ENCODE data around the gene POLH. TPM values are rescaled to one million over a fixed set of nuclear protein-coding genes. Genes with fewer than 3 reads are reported as not detected.
A peak's percentile ranks its signal among the peaks of the same experiment; 100 is the strongest.

POLH gene
- total RNA-seq, 2 experiments from 2014 or later, result 67.3 to 93.5 TPM

- Histone ChIP-seq H3K27ac (ENCODE audit: low read depth, low read length, poor library complexity, severe bottlenecking) (no peak overlapping the region), H3K79me2 (ENCODE audit: insufficient read depth, low read depth, low read length) (peaks cover 19% of the 10 kb centered on the region; the same call in 1 of the 2 replicates), H2AFZ (ENCODE audit: low read length) (no peak overlapping the region), H3K4me3 (ENCODE audit: low read depth, low read length, poor library complexity, severe bottlenecking) (no peak overlapping the region), H3K36me3 (ENCODE audit: insufficient read depth, low read length) (peaks cover 70% of the 10 kb centered on the region), H3K9me3 (ENCODE audit: low read length) (no peaks in the 10 kb centered on the region), H3K4me1 (ENCODE audit: insufficient read depth, low read length, poor library complexity, severe bottlenecking) (peaks cover 23% of the 10 kb centered on the region), H4K20me1 (ENCODE audit: insufficient read depth, low read length) (no peaks in the 10 kb centered on the region), H3K9me2 (ENCODE audit: insufficient read depth, low read length) (no peaks in the 10 kb centered on the region), H3K4me2 (ENCODE audit: low read length) (no peak overlapping the region)
- ChIA-PET POLR2A (no interaction called here), CTCF (ENCODE audit: unreplicated experiment) (no interaction called here)
- no peak for DNase-seq (ENCODE audit: low spot score)
- TF ChIP-seq EZH2phosphoT487 (IDR thresholded peaks at IDR 0.05; ENCODE audit: borderline replicate concordance, low read depth, low read length) (no peak), CTCF (conservative IDR thresholded peaks at IDR 0.05; ENCODE audit: low read length) (no peak)
- BruUV-seq (replicated peaks), result no TSS peak
- intact Hi-C loops (cut with micrococcal nuclease; ENCODE audit: unreplicated experiment), result no loop called here
These were observed 49.5 kb downstream of the POLH start for GRCh38 chr6:43625393-43625992.

GRCh38 chr6:43627008-43627825 lies 51.2 kb downstream of the POLH start:
- ChIA-PET CTCF (ENCODE audit: unreplicated experiment) (no interaction called here), POLR2A (no interaction called here)
- Histone ChIP-seq H3K4me1 (ENCODE audit: insufficient read depth, low read length, poor library complexity, severe bottlenecking) (peaks cover 37% of the 10 kb centered on the region), H2AFZ (ENCODE audit: low read length) (no peak overlapping the region), H3K27ac (ENCODE audit: low read depth, low read length, poor library complexity, severe bottlenecking) (no peak overlapping the region), H3K79me2 (ENCODE audit: insufficient read depth, low read depth, low read length) (peaks cover 19% of the 10 kb centered on the region; the same call in 1 of the 2 replicates), H3K9me2 (ENCODE audit: insufficient read depth, low read length) (no peaks in the 10 kb centered on the region), H4K20me1 (ENCODE audit: insufficient read depth, low read length) (no peaks in the 10 kb centered on the region), H3K9me3 (ENCODE audit: low read length) (no peaks in the 10 kb centered on the region), H3K4me2 (ENCODE audit: low read length) (peak overlapping the region; percentile 81), H3K36me3 (ENCODE audit: insufficient read depth, low read length) (peaks cover 52% of the 10 kb centered on the region), H3K4me3 (ENCODE audit: low read depth, low read length, poor library complexity, severe bottlenecking) (no peak overlapping the region)
- no peak for TF ChIP-seq CTCF (conservative IDR thresholded peaks at IDR 0.05; ENCODE audit: low read length)
- no peak for TF ChIP-seq EZH2phosphoT487 (IDR thresholded peaks at IDR 0.05; ENCODE audit: borderline replicate concordance, low read depth, low read length)
- no TSS peak for BruUV-seq (replicated peaks)
- DNase-seq (ENCODE audit: low spot score), result no peak
- intact Hi-C loops (cut with micrococcal nuclease; ENCODE audit: unreplicated experiment), result no loop called here

All from OCI-LY7 (cell line).